Measurements from ENCODE around the gene CD180.

The CD180 gene

GRCh38 chr5:67166460-67167285 lies 29.9 kb downstream of the CD180 start:
- Histone ChIP-seq H2AFZ (ENCODE audit: low read depth, low read length) (0 out of 2 replicates have a peak overlapping the region, but pooled peaks have one; percentile 69), H3K4me3 (ENCODE audit: low read length) (peak overlapping the region; percentile 80), H3K9ac (ENCODE audit: low read length) (peak overlapping the region; percentile 98), H3K4me2 (ENCODE audit: low read length) (peak overlapping the region; percentile 89), H3K79me2 (ENCODE audit: low read length) (no peaks in the 10 kb centered on the region), H3K27ac (ENCODE audit: low read length) (peak overlapping the region; percentile 88), H4K20me1 (ENCODE audit: insufficient read depth, low read length) (no peaks in the 10 kb centered on the region), H3K9me3 (ENCODE audit: insufficient read depth, low read length) (no peaks in the 10 kb centered on the region), H3K4me1 (ENCODE audit: low read length) (peaks cover 26% of the 10 kb centered on the region), H3K27me3 (ENCODE audit: low read depth, low read length) (no peaks in the 10 kb centered on the region), H3K36me3 (replicated peaks; ENCODE audit: low read depth, low read length) (no peaks in the 10 kb centered on the region)
- TF ChIP-seq CTCF (IDR thresholded peaks at IDR 0.05; ENCODE audit: low read depth, low read length) (no peak), EZH2phosphoT487 (IDR thresholded peaks at IDR 0.05; ENCODE audit: low read depth) (no peak)

GRCh38 chr5:67165526-67166459 lies 30.8 kb downstream of the CD180 start:
- Histone ChIP-seq H4K20me1 (ENCODE audit: insufficient read depth, low read length) (no peaks in the 10 kb centered on the region), H3K9ac (ENCODE audit: low read length) (peak overlapping the region; percentile 98), H3K4me2 (ENCODE audit: low read length) (peak overlapping the region; percentile 89), H2AFZ (ENCODE audit: low read depth, low read length) (no peak overlapping the region), H3K4me3 (ENCODE audit: low read length) (peak overlapping the region; percentile 80), H3K79me2 (ENCODE audit: low read length) (no peaks in the 10 kb centered on the region), H3K27ac (ENCODE audit: low read length) (peak overlapping the region; percentile 88), H3K4me1 (ENCODE audit: low read length) (peaks cover 26% of the 10 kb centered on the region), H3K36me3 (replicated peaks; ENCODE audit: low read depth, low read length) (no peaks in the 10 kb centered on the region), H3K9me3 (ENCODE audit: insufficient read depth, low read length) (no peaks in the 10 kb centered on the region), H3K27me3 (ENCODE audit: low read depth, low read length) (no peaks in the 10 kb centered on the region)
- TF ChIP-seq CTCF (IDR thresholded peaks at IDR 0.05; ENCODE audit: low read depth, low read length): peak; percentile 67
- TF ChIP-seq EZH2phosphoT487 (IDR thresholded peaks at IDR 0.05; ENCODE audit: low read depth): no peak

GRCh38 chr5:67164856-67165525 lies 31.6 kb downstream of the CD180 start:
- Histone ChIP-seq H3K79me2 (ENCODE audit: low read length) (no peaks in the 10 kb centered on the region), H3K36me3 (replicated peaks; ENCODE audit: low read depth, low read length) (no peaks in the 10 kb centered on the region), H4K20me1 (ENCODE audit: insufficient read depth, low read length) (no peaks in the 10 kb centered on the region), H3K4me2 (ENCODE audit: low read length) (peak overlapping the region; percentile 89), H3K9me3 (ENCODE audit: insufficient read depth, low read length) (no peaks in the 10 kb centered on the region), H3K27ac (ENCODE audit: low read length) (no peak overlapping the region), H3K4me3 (ENCODE audit: low read length) (peak overlapping the region; percentile 80), H3K9ac (ENCODE audit: low read length) (peak overlapping the region; percentile 98), H3K4me1 (ENCODE audit: low read length) (peaks cover 26% of the 10 kb centered on the region), H3K27me3 (ENCODE audit: low read depth, low read length) (no peaks in the 10 kb centered on the region), H2AFZ (ENCODE audit: low read depth, low read length) (no peak overlapping the region)
- no peak for TF ChIP-seq CTCF (IDR thresholded peaks at IDR 0.05; ENCODE audit: low read depth, low read length)
- no peak for TF ChIP-seq EZH2phosphoT487 (IDR thresholded peaks at IDR 0.05; ENCODE audit: low read depth)
